HEK293 (cell line): ENCODE results near the gene ERI3.

Source experiments
- FEZF1 ChIP-seq: fragments of 450-650 bp; formaldehyde crosslinking; IDR thresholded peaks from 2 replicates; pipeline ENCODE4 v1.5.1; 2016; ENCODE audit warnings: missing biosample characterization, missing genetic modification characterization
- OSR2 ChIP-seq: fragments of 450-650 bp; formaldehyde crosslinking; IDR thresholded peaks from 2 replicates; pipeline ENCODE4 v1.5.1; 2016; ENCODE audit warnings: missing biosample characterization, missing genetic modification characterization
- PRDM2 ChIP-seq: fragments of 450-650 bp; formaldehyde crosslinking; IDR thresholded peaks from 2 replicates; pipeline ENCODE4 v1.5.1; 2016; ENCODE audit warnings: missing biosample characterization, missing genetic modification characterization, borderline replicate concordance
- SCRT1 ChIP-seq: fragments of 450-650 bp; formaldehyde crosslinking; IDR thresholded peaks from 2 replicates; pipeline ENCODE4 v1.5.1; 2016; ENCODE audit warnings: missing biosample characterization, missing genetic modification characterization, borderline replicate concordance
- SCRT2 ChIP-seq: fragments of 450-650 bp; formaldehyde crosslinking; IDR thresholded peaks from 2 replicates; pipeline ENCODE4 v1.5.1; 2016; ENCODE audit warnings: missing biosample characterization, missing genetic modification characterization
- SP7 ChIP-seq: fragments of 450-650 bp; formaldehyde crosslinking; IDR thresholded peaks from 2 replicates; pipeline ENCODE4 v1.5.1; 2016; ENCODE audit warnings: missing biosample characterization, missing genetic modification characterization
- ZBTB17 ChIP-seq: fragments of 450-650 bp; formaldehyde crosslinking; IDR thresholded peaks from 2 replicates; pipeline ENCODE4 v1.5.1; 2016; ENCODE audit warnings: missing biosample characterization, missing genetic modification characterization
- ZFP3 ChIP-seq: fragments of 450-650 bp; formaldehyde crosslinking; IDR thresholded peaks from 2 replicates; pipeline ENCODE4 v1.5.1; 2016; ENCODE audit warnings: low read depth, missing biosample characterization, missing genetic modification characterization
- ZFP41 ChIP-seq: fragments of 450-650 bp; formaldehyde crosslinking; IDR thresholded peaks from 2 replicates; pipeline ENCODE4 v1.5.1; 2016; ENCODE audit warnings: missing biosample characterization, missing genetic modification characterization, borderline replicate concordance
- ZIC2 ChIP-seq: fragments of 450-650 bp; formaldehyde crosslinking; IDR thresholded peaks from 2 replicates; pipeline ENCODE4 v1.5.1; 2016; ENCODE audit warnings: missing biosample characterization, missing genetic modification characterization
- ZNF114 ChIP-seq: fragments of 450-650 bp; formaldehyde crosslinking; IDR thresholded peaks from 2 replicates; pipeline ENCODE4 v1.5.0; 2017; ENCODE audit warnings: missing biosample characterization, missing genetic modification characterization
- ZNF121 ChIP-seq: fragments of 450-650 bp; formaldehyde crosslinking; IDR thresholded peaks from 2 replicates; pipeline ENCODE4 v1.5.1; 2016; ENCODE audit warnings: missing biosample characterization, missing genetic modification characterization
- ZNF140 ChIP-seq: fragments of 450-650 bp; formaldehyde crosslinking; IDR thresholded peaks from 2 replicates; pipeline ENCODE4 v1.5.1; 2016; ENCODE audit warnings: missing biosample characterization, missing genetic modification characterization
- ZNF18 ChIP-seq: fragments of 450-650 bp; formaldehyde crosslinking; IDR thresholded peaks from 2 replicates; pipeline ENCODE4 v1.5.1; 2016; ENCODE audit warnings: missing biosample characterization, missing genetic modification characterization
- ZNF184 ChIP-seq: fragments of 450-650 bp; IDR thresholded peaks from 2 replicates; pipeline ENCODE4 v1.5.1; 2018; ENCODE audit warnings: missing biosample characterization, mild to moderate bottlenecking, missing genetic modification characterization
- ZNF2 ChIP-seq: fragments of 450-650 bp; formaldehyde crosslinking; IDR thresholded peaks from 2 replicates; pipeline ENCODE4 v1.5.1; 2016; ENCODE audit warnings: missing biosample characterization, missing genetic modification characterization
- ZNF510 ChIP-seq: fragments of 450-650 bp; formaldehyde crosslinking; IDR thresholded peaks from 2 replicates; pipeline ENCODE4 v1.5.1; 2018; ENCODE audit warnings: mild to moderate bottlenecking, missing genetic modification characterization, missing biosample characterization; ENCODE audit not compliant: insufficient replicate concordance
- ZNF530 ChIP-seq: fragments of 450-650 bp; formaldehyde crosslinking; IDR thresholded peaks from 2 replicates; pipeline ENCODE4 v1.5.1; 2016; ENCODE audit warnings: low read depth, missing biosample characterization, missing genetic modification characterization
- ZNF561 ChIP-seq: fragments of 450-650 bp; IDR thresholded peaks from 2 replicates; pipeline ENCODE4 v1.5.1; 2018; ENCODE audit warnings: missing biosample characterization, missing genetic modification characterization, borderline replicate concordance
- ZNF600 ChIP-seq: fragments of 450-650 bp; formaldehyde crosslinking; IDR thresholded peaks from 2 replicates; pipeline ENCODE4 v1.5.1; 2016; ENCODE audit warnings: missing biosample characterization, missing genetic modification characterization
- ZNF624 ChIP-seq: fragments of 450-650 bp; formaldehyde crosslinking; IDR thresholded peaks from 2 replicates; pipeline ENCODE4 v1.5.1; 2017; ENCODE audit warnings: missing biosample characterization, missing genetic modification characterization
- ZNF670 ChIP-seq: fragments of 450-650 bp; formaldehyde crosslinking; IDR thresholded peaks from 2 replicates; pipeline ENCODE4 v1.5.1; 2016; ENCODE audit warnings: missing biosample characterization, missing genetic modification characterization, low read depth
- ZNF768 ChIP-seq: fragments of 450-650 bp; formaldehyde crosslinking; IDR thresholded peaks from 2 replicates; pipeline ENCODE4 v1.5.1; 2018; ENCODE audit warnings: missing biosample characterization, mild to moderate bottlenecking, missing genetic modification characterization
- ZNF843 ChIP-seq: fragments of 450-650 bp; formaldehyde crosslinking; IDR thresholded peaks from 2 replicates; pipeline ENCODE4 v1.5.1; 2016; ENCODE audit warnings: missing biosample characterization, missing genetic modification characterization
- ZXDB ChIP-seq: fragments of 450-650 bp; formaldehyde crosslinking; IDR thresholded peaks from 2 replicates; pipeline ENCODE4 v1.5.1; 2016; ENCODE audit warnings: missing biosample characterization, missing genetic modification characterization
- TF ChIP-seq, protein P1 (sequence below): fragments of 450-650 bp; IDR thresholded peaks from 2 replicates; pipeline ENCODE4 v1.5.1; 2018; ENCODE audit warnings: missing biosample characterization, mild to moderate bottlenecking, missing genetic modification characterization
- TF ChIP-seq, protein P2 (sequence below): fragments of 450-650 bp; formaldehyde crosslinking; IDR thresholded peaks from 2 replicates; pipeline ENCODE4 v1.5.1; 2016; ENCODE audit warnings: missing biosample characterization, missing genetic modification characterization
- TF ChIP-seq, protein P3 (sequence below): fragments of 450-650 bp; formaldehyde crosslinking; IDR thresholded peaks from 2 replicates; pipeline ENCODE4 v1.5.1; 2016; ENCODE audit warnings: missing biosample characterization, missing genetic modification characterization

Gene ERI3

GRCh38 chr1:44316231-44316759, 38.8 kb downstream of the ERI3 start (continued):
- TF ChIP-seq OSR2, result peak; percentile 65
- TF ChIP-seq ZBTB17 (tag by site-specific recombination), result no peak
- TF ChIP-seq SP7 (tag by site-specific recombination), result peak; percentile 83
- TF ChIP-seq PRDM2 (tag by site-specific recombination), result no peak
- TF ChIP-seq ZNF561 (tag by site-specific recombination), result 0 out of 2 replicates have a peak, but pooled peaks have one; percentile 31
- TF ChIP-seq ZNF768 (tag by site-specific recombination), result no peak
- TF ChIP-seq, protein P1, sequence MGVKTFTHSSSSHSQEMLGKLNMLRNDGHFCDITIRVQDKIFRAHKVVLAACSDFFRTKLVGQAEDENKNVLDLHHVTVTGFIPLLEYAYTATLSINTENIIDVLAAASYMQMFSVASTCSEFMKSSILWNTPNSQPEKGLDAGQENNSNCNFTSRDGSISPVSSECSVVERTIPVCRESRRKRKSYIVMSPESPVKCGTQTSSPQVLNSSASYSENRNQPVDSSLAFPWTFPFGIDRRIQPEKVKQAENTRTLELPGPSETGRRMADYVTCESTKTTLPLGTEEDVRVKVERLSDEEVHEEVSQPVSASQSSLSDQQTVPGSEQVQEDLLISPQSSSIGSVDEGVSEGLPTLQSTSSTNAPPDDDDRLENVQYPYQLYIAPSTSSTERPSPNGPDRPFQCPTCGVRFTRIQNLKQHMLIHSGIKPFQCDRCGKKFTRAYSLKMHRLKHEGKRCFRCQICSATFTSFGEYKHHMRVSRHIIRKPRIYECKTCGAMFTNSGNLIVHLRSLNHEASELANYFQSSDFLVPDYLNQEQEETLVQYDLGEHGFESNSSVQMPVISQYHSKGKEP (tag by site-specific recombination), result peak; percentile 39; the same call in 1 of the 2 replicates
- TF ChIP-seq ZNF18, result peak; percentile 39; the same call in 1 of the 2 replicates
- peak; percentile 62 for TF ChIP-seq FEZF1 (tag by site-specific recombination)
- no peak for TF ChIP-seq ZNF670 (tag by site-specific recombination)
- no peak for TF ChIP-seq ZNF624 (tag by site-specific recombination)
- TF ChIP-seq ZFP3 (tag by site-specific recombination), result no peak
- TF ChIP-seq ZNF2, result no peak
- TF ChIP-seq ZXDB (tag by site-specific recombination), result peak; percentile 82; the same call in 1 of the 2 replicates
- no peak for TF ChIP-seq ZNF510 (tag by site-specific recombination)
- TF ChIP-seq, protein P2, sequence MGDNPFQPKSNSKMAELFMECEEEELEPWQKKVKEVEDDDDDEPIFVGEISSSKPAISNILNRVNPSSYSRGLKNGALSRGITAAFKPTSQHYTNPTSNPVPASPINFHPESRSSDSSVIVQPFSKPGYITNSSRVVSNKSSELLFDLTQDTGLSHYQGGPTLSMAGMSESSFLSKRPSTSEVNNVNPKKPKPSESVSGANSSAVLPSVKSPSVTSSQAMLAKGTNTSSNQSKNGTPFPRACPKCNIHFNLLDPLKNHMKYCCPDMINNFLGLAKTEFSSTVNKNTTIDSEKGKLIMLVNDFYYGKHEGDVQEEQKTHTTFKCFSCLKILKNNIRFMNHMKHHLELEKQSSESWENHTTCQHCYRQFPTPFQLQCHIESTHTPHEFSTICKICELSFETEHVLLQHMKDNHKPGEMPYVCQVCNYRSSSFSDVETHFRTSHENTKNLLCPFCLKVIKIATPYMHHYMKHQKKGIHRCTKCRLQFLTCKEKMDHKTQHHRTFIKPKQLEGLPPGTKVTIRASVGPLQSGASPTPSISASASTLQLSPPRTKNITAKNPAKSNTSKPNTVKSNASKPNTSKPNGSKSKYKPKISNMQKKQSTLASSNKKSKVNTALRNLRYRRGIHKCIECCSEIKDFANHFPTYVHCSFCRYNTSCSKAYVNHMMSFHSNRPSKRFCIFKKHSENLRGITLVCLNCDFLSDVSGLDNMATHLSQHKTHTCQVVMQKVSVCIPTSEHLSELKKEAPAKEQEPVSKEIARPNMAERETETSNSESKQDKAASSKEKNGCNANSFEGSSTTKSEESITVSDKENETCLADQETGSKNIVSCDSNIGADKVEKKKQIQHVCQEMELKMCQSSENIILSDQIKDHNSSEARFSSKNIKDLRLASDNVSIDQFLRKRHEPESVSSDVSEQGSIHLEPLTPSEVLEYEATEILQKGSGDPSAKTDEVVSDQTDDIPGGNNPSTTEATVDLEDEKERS (tag by site-specific recombination), result no peak
- TF ChIP-seq ZNF114 (tag by site-specific recombination), result no peak
- TF ChIP-seq SCRT2 (tag by site-specific recombination), result no peak
- TF ChIP-seq SCRT1 (tag by site-specific recombination), result no peak
- no peak for TF ChIP-seq ZNF184 (tag by site-specific recombination)
- no peak for TF ChIP-seq ZFP41 (tag by site-specific recombination)
- no peak for TF ChIP-seq ZNF530
- peak; percentile 58; the same call in 1 of the 2 replicates for TF ChIP-seq ZNF843 (tag by site-specific recombination)
- TF ChIP-seq ZNF121 (tag by site-specific recombination), result no peak
- TF ChIP-seq, protein P3, sequence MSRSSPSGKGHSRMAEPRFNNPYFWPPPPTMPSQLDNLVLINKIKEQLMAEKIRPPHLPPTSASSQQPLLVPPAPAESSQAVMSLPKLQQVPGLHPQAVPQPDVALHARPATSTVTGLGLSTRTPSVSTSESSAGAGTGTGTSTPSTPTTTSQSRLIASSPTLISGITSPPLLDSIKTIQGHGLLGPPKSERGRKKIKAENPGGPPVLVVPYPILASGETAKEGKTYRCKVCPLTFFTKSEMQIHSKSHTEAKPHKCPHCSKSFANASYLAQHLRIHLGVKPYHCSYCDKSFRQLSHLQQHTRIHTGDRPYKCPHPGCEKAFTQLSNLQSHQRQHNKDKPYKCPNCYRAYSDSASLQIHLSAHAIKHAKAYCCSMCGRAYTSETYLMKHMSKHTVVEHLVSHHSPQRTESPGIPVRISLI (tag by site-specific recombination), result no peak
- TF ChIP-seq ZIC2 (tag by site-specific recombination), result no peak
- no peak for TF ChIP-seq ZNF140 (tag by site-specific recombination)
- 0 out of 2 replicates have a peak, but pooled peaks have one; percentile 15 for TF ChIP-seq ZNF600 (tag by site-specific recombination)
